DMS153 treated with DMSO at 0.1 percent for 48 hours (cell line): Measurements from ENCODE around the gene CST8.

Experiments used
- DNase-seq: peaks from one replicate; lab custom pipeline; 2025; ENCODE audit not compliant: unreplicated experiment; lab: John Stamatoyannopoulos, UW

Gene CST8

DNA sequence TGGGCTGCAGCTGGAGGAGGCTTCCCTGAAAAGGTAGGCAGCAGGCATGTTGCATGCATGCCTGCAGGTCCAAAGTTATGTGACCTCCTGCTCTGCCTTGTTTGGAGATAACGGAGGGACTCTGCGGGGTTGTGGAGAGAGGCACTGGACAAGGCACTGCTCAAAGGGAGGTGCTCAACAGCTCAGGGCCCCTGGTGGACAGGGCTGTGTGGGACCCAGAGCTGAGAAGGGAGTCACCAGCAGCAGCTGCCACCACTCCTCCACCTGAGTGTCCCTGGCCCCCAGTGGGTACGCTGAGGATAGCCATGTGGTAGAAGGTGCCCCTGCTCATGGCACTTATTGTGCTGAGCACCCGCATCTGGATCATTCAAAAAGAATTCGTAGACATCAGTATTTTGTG, 15.5 kb upstream of the CST8 start:
- DNase-seq: no peak

DNA sequence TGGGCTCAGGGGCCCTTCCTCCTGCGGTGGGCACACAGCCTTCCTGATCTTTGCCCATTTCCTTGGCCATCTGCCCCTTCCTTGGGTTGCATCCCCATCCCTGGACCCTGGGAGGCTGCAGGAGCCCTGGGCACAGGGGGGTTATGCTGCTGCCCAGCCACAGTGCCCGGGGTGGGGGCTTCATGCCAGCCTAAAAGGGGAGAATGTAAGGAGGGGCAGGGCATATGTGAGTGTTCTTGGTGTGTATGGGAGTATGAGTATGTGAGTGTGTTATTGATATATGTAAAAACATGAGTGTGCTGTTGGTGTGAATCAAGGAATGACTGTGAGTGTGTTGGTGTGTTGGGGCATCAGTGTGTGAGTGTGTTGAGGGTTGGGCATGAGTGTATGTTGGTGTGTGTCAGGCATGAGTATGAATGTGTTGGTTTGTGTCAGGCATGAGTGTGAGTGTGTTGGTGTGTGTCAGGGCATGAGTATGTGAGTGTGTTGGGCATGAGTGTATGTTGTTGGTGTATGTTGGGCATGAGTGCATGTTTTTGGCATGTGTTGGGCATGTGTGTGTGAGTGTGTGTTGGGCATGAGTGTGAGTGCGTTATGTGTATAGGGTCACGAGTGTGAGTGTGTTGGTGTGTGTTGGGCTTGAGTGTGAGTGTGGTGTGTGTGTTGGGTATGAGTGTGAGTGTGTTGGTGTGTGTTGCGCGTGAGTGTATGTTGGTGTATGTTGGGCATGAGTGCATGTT, 14.7 kb upstream of the CST8 start:
- no peak for DNase-seq

DNA sequence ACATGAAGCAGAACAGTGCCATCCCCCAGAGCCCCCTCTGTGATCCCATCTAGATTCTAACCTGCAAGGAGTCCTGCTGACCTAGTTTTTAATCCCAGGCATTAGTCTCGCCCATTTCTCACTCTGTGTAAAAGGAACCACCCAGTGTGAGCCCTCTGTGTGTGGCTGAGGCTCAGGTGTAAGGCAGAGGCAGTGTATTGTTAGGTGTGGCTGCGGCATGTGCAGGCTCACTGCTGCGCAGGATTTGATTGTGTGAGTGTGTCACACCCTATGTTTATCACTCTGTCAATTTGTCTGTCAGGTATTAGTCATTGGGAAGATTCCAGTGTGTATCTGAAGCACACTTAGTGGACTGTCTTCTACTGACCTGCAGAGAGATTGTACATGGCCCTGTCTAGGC, 13.7 kb upstream of the CST8 start:
- no peak for DNase-seq

DNA sequence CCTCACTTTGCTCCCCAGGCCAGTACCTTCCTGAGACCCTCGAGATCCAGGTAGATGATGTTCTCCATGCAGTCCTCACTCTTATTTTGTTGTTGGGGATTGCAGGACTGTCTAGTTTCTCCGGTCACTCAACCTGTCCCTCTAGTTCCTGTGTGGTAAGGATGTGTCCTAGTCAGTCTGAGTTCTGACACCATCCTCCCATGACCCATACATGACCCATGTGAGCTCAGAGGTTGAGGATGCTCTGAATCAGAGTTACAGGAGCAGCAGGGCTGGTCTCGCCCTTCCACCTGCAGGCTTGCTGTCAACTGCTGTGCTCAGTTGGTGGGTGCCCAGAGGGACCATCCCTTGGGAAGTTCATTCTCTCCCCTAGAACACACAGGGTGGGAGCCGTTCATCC, 11.9 kb upstream of the CST8 start:
- DNase-seq: no peak

DNA sequence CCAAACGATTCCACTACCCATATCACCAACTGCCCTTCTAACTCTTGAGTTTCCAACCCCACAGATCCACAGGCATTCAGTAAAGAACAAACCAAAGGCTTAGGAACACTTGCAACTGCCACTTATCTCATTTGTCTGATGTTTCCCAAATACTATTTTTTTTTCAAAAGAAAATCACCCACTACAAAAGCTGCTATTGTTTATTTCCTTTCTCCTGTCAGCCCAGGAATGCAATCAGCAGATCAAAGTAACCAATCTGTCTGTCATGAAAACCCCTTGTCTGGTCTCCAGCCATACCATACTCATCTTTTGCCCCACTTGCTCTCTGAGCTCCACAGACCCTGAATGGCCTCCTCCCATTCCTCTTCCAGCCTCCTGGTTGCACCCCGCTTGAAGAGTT, 8.8 kb upstream of the CST8 start:
- no peak for DNase-seq

DNA sequence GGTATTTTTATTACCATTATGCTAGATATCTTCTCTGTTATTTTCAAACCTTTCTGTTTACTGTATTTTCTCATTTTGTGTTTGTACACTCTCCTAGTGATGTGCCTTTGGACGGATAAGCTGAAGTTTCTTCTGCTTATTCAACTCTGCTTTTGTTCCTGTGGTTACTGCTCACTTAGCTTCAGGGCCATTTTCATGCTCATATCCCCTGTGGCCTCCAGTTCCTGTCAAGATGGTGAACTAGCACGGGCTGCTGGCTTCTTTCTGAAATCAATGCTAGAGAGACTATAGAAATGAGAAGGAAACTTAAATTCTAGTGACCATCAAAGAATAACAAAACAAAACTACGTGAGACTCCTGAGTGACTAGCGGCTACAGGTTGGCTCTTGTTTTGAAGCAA, 6.8 kb upstream of the CST8 start:
- no peak for DNase-seq

DNA sequence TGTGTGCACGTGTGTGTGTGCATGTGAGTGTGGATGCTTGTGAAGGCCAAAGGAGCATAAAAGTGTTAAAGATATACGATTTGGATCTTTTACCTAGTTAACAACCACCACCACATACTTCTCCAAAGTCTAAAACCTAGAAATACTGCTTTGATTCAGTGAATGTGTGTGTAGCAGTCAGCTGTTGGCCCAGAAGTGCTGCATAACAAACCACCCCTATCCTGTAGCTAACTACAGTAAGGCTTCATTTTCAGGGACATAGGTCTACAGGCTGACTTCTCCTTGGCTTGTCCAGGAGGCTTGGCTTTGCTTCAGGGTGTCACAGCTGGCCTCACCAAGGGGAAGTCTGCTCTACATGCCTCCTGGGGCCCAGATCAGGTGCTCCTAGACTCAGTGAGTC, 2.4 kb upstream of the CST8 start:
- no peak for DNase-seq

DNA sequence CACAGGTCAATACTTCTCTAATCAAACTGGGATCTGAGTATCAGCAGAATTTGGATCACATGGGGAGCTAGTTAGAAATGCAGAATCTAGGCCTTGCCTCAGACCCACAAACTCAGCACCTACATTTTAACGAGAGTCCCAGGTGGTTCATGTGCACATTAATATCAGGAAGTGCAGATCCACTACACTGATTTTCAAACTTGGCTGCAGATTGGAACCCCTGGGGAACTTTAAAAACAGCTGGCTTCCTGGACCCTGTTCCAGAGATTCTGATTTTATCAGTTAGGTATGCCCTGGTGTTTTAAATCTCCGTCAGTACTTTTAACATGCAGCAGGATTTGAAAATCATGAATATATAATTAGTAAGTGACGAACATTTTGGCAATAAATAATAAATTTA, 1.9 kb upstream of the CST8 start:
- no peak for DNase-seq

DNA sequence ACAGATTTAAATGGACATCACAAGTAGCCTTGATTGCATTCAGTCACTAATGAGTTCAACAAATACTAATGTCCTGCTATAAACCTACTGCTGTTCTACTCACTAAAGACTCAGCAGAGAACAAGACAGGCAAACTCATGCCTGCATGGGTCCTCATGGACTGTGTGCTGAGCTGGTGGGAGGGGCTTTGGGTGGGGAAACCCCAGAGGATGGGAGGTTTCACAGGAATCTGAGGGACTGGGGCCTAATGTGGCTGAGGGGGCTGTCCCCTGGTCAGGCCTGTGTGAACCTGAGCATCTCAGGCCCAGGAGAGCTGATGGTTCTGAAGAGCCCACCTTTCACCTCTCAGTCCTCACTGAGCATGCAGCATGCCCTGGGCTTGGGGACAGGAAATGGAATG, 1.4 kb downstream of the CST8 start:
- DNase-seq: no peak

DNA sequence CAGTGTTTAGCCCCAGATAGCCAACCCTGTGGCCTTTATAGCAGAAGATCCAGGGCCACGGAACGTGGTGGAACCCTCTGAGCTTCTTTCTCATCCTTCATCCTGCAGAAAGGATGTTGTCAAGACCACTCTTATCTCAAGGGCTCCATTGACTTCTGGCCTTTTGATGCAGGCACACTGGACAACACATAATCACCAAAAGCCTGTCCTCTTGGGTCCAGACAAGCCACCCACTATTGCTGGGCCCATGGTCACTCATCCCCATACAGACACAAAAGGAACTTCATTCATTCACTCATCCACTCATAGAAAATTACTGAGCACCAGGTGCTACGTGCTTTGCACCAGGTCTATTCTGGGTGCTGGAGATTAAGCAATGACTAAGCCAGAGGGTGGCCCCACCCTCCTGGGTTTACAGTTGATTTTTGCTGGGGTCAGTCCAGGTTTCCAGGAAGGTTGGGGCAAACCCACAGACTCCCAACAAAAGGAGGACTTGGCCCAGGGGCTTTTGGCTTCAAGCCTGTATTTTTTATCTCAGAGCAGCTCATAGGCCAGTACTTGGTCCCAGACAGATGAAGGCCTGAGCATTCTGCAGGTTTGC, 2.4 kb downstream of the CST8 start:
- DNase-seq: no peak

DNA sequence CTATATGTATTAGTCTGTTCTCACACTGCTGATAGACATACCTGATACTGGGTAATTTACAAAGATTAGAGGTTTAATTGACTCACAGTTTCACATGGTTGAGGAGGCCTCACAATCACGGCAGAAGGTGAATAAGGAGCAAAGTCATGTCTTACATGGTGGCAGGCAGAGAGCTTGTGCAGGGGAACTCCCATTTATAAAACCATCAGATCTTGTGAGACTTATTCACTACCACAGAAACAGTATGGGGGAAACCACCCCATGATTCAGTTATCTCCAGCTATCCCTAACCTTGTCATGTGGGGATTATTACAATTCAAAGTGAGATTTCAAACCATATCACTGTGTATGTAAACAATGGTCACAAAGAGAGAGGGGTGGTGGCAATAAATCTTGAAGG, 6.6 kb downstream of the CST8 start:
- DNase-seq: no peak

DNA sequence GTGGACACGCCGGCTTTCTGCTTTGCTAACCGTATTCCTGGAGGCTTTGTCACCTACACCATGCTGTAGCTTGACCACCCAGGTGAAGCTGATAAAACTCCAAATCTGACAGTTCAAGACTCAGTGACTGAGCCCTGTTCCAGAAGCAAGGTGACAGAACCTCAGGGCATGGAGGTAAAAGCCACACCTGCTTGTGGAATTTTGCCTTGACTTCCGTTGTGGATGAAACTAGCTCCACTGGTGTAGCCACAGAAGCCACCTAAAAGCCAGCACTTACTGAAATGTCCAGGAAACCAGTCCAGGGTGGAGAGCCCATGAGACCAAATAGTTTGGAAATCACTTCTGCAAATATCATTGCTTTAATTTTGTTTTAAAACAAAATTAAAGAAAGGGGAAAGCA, 11.0 kb downstream of the CST8 start:
- DNase-seq: no peak

DNA sequence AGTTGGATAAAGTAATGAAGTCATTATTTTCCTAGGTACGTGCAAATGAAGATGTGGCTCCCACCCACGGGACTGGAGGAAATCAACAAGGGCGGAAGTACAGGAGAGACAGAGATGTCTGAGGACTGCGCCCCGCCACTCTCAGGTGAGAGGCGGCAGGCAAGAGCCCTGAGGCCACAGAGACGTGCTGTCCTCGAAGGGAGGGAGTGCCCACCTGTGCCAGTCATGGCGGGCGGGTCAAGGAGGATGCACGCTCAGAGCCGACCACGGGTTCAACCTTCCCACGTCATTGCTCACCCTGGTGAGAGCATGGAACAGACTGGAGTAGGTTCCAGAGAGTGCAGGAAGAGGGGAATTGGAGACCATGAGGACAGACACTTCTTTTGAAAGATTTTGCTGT, 12.7 kb downstream of the CST8 start:
- no peak for DNase-seq

DNA sequence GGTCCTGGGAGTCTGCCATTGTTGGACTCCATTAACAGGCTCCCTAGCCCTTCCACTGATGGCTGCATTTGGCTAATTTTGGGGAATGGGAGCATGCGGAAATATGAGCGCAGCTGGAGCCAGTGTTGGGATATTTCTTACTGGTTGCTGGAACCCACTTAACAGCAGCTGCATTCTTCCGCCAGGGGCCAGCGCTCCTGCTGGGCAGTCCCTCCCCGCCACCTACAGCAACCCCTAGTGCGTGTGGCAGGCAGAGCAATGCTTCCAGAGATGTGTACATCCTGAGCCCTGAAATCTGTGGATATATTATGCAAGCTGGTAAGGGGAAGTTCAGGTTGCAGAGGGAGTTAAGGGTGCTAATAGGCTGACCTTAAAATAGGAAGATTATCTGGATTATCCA, 16.4 kb downstream of the CST8 start:
- DNase-seq: no peak

DNA sequence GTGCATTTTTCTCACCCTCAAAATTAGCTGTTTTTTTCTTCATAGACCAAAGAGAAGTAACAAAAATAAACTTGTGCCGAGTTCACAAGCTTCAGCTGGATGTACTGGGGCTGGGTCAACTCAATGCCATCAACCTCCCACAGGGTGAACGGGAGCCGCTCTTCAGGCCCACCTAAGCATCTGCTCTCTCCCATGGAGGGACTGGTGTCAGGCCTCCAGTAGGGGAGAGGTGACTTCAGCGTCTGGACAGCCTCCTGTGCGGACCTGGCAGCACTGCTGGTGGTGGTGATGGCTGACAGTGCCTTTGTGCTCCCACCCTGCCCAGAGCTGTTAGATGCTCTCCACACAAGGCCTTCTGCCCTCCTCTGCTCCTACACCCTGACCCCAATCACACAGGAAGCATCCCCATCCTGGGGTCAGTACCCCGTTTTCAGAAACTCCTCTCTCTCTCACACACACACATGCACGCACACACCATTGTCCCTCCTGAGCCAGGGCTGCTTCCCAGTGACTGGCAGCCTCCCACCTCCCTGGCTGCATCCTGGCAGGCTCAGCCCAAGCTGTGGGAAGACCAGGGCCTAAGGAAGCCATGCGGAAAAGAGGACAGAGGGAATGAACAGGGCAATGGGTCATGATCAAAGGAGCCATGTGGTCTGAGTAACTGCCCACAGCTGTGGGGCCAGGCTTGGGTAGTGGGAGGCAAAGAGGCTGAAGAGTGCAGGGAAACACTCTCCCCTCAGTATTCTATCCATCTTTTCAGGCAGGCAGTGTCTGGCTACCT, 17.7 kb downstream of the CST8 start:
- no peak for DNase-seq

DNA sequence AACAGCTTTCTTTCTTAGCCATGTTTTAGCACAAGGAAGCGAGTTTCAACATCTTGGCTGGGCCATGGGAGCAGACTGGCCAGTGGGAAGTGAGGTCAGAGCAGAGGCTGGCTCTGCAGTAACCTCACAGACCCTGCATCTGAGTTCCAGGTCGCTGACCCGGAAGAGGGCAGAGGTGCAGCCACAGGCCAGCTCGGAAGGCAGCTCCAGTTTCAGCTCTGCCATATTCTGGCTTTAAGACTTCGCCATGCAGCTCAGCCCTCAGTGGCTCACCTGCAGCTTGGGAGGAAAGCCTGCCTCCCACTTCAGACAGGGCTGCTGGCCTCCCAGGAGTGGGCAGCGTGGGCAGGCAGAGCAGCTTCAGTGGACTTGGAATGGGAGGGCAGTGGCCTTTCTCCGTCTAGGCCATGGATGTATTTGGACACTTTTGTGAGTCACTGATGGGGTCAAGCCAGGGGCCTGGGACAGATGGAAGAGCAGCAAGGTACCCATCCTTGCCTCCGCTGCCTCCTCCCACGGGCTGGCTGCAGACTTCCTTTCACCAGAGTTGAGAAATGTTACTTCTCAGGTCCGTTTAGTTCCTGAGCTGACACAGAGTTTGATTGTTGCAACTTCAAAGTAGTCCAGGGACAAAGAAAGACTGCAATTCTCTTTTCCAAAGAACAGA, 18.5 kb downstream of the CST8 start:
- no peak for DNase-seq

DNA sequence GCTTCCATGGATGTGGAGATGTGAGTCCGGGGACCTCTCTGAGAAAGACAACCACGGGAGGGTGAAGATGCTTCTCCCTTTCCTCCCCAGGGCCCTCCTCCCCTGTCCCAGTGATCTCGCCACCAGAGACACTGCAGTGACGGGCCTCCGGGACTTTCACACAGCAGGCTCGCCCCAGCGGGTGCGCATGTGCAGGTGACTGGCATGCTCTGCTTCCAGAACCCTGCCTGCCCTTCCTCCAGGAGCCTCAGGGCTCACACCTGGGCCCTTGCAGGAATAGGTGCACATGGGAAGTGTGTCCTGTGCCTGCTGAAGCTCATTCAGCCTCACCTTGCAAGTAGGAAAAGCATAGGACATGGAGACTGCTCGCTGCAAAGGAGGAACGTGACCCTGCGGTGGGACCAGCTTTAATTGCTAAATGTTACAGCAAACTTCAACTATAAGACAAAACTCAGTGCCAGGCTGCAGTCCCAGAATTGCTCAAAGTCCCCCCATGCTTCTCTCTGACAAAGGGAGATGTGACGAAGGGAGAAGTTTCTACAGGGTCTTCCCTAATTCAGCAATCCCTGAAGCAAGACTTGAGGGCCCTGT, 19.2 kb downstream of the CST8 start:
- no peak for DNase-seq

DNA sequence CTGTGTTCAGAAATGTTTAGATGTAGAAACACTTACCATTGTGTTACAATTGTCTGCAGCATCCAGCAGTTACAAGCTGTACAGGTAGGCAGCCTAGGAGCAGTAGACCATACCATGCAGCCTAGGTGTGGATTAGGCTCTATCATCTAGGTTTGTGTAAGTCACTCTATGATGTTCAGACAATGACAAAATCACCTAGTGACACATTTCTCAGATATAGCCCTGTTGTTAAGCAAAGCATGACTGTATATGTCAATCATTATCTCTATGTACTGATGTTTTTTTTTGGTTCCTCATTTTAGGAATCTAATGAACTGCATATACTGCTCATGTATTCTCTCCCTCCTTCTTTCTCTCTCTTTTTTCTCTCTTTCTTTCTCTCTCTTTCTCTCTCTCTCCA, 22.2 kb downstream of the CST8 start:
- DNase-seq: no peak

DNA sequence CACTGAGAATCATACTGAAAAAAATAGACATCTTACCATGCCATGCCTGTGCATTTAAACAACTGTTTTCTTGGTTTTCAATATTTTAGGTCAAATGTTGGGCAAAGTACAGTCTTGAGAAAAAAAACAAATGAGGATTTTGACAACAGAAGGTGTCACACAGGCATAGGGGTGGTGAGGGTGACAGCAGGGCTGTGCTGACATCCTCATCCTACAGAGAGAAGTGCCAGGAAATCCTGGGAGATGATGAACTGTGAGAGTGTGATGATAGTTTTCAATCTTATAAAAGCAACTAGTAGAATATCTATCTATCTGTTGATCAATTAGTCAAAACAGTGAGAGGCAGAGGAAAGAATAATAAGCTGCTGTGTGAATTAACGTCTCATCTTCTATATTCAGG, 23.9 kb downstream of the CST8 start:
- no peak for DNase-seq

DNA sequence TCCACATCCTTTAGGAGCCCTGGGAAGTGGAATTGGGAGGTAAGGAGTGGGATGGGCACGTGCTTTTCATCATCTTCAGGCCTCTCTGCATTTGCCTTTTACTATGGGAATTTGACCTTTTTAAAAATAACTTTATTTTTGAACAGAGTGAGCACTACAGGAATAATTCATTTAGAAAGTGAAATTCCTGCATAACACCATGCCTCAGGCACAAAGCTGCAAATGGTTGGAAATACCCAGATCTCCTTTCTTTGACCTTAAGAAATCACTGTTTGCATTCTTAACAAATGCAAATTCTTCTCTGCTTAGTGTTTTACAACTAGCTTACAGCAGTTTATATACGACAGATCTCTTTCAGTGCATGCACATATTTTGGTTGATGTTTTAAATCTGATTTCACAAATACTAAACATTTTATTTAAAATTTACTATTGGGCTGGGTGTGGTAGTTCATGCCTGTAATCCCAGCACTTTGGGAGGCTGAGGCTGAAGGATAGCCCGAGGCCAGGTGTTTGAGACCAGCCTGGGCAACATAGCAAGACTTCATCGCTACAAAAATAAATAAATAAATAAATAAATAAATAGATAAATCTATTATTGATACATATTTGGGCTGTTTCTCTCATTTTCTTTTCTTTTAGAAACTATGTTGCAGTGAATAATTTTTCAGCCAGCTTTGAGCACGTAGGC, 24.5 kb downstream of the CST8 start:
- no peak for DNase-seq

DNA sequence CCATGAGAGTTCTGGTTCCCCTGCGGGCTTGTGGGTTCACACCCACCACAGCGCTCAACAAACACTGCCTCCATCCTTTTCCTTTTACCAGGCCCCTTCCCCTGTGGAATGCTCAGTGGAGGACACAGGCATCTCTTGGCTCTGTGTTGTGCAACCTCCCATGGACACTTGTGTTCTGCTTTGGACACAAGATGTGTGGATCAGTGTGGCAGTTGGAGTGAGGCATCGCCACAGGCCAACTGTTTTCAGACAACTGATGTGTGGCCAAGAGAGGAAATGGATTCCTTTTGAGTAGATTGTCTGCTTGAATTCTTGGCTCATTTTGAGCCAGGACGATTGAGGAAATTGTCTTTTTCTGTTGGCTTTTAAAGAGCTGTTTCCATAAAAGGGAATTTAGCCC, 26.8 kb downstream of the CST8 start:
- DNase-seq: no peak
